ENCODE results near the gene PTPRM.

GRCh38 chr18:8300751-8301410 is 733.8 kb downstream of the PTPRM start:
- TF ChIP-seq, protein P1, sequence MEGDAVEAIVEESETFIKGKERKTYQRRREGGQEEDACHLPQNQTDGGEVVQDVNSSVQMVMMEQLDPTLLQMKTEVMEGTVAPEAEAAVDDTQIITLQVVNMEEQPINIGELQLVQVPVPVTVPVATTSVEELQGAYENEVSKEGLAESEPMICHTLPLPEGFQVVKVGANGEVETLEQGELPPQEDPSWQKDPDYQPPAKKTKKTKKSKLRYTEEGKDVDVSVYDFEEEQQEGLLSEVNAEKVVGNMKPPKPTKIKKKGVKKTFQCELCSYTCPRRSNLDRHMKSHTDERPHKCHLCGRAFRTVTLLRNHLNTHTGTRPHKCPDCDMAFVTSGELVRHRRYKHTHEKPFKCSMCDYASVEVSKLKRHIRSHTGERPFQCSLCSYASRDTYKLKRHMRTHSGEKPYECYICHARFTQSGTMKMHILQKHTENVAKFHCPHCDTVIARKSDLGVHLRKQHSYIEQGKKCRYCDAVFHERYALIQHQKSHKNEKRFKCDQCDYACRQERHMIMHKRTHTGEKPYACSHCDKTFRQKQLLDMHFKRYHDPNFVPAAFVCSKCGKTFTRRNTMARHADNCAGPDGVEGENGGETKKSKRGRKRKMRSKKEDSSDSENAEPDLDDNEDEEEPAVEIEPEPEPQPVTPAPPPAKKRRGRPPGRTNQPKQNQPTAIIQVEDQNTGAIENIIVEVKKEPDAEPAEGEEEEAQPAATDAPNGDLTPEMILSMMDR (IDR thresholded peaks at IDR 0.05), result no peak
- TF ChIP-seq POLR2A (IDR thresholded peaks at IDR 0.05), result no peak
